NCI-H524 (cell line): Measurements from ENCODE around the gene LMCD1.

Experiments used
- DNase-seq, 2 experiments: peaks; one replicate each; lab custom pipeline; 2025; lab: John Stamatoyannopoulos, UW

Gene LMCD1

GRCh38 chr3:8536096-8537056, 34.8 kb downstream of the LMCD1 start:
- no peak for DNase-seq

- no peak for DNase-seq
Observed at GRCh38 chr3:8537440-8537839, 35.8 kb downstream of the LMCD1 start.

DNA sequence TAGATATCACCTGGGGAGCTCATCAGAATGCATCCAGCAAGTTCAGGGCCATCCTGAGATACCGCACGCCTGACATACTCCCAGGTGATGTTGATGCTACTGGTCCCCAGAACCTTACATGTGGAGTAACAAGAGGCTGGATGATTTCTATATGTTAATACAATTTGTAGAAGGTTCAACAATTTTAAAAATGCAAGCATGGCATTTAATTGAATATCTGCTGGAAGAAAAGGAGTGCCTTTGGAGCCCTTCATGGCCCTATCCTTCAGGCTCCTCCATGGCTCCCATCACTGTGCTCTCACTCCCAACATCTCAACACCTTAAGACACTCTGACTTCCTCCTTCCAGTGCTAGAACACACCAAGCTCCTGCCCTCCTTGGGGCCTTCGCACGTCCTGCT, 36.6 kb downstream of the LMCD1 start:
- no peak for DNase-seq

GRCh38 chr3:8538913-8539312, 37.3 kb downstream of the LMCD1 start:
- DNase-seq: no peak

DNA sequence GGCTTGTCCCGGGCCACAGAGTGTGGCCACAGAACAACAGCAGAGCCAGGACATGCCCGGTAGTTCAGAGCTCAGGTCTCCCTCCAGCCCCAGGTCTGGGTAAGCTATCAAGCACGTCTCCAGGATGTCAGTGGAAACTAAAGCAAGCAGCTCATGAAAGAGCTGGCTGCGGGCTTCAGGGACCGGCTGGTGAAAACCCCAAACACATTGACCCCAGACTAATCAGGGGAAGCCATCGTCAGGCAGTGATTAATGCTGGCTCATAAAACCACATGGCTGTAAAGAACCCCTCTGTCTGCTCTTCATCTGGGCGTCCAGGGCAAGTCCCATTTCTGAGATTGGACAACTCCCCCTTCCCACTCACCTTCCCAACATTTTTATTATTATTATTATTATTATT, 37.8 kb downstream of the LMCD1 start:
- no peak for DNase-seq

DNA sequence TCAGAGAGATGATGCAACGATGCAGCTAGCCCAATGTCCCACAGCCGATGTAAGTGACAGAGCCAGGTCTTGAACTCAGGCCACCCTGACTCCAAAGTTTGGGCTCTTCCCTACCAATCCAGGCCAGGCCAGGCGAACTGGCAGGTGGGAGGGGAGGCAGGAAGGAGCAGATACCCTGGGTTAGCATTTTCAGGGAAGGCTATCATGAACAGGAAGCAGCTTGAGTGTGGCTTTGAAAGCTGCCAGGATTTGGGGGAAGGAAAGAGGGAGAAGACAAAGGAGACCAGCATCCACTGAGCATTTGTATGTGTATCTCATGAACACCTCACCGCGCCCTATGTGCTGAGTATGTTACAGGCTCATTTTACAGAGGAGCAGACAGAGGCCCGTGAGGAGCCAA, 38.8 kb downstream of the LMCD1 start:
- no peak for DNase-seq

DNA sequence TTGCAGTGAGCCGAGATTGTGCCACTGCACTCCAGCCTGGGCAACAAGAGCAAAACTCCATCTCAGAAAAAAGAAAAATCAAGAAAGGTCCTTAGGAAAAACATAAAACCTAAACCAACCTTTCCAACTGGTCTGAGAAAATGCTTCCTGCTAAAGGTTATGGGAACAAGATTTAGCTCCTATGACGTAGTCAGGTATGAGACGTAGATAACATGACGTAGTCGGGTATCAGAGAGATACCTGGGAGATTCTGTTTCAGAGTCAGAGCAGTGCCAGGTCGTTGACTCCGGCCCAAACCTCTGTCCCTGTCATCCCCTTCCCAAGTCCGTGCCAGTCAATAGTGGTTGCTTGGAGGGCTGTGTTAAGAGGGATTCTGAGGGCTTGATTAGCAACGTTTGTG, 39.9 kb downstream of the LMCD1 start:
- no peak for DNase-seq

DNA sequence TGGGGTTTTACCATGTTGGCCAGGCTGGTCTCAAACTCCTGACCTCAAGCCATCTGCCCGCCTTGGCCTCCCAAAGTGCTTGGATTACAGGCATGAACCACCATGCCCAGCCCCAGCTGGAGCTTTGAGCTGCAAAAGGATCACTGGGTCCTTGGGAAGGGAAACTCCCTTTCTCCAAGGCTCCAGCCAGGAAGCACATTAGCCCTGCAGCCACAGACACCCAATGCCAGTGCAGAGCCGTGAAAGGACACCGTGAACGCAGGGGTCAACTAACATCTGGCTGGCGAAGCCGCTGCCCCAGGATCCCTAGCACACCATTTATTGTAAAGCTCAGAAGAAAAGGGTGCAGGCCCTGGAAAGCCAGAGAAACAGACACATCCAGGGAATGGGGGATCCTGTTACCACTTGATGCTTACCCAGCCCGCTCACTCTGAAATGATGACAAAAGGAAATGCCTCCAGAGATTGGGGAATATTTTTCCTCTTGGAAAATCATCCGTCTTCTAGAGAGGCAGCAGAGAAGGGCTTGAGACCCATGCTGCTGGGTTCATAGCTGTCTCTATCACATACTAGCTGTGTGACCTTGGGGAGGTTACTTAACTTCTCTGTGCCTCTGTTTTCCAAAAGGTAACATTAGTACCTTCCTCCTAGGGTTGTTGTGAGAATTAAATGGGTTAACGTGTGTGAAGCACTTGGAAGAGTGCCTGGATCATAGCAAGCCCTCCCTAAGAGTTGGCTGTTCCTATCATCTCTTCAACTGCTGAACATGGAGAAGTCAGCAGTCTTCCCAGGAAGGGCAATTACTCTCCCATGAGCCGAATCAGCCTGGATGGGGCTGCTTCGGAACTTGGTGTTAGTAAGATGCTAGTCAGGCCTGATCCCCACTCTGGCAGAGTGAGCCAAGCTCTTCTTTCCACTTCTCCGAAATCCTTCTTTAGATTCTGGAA, 40.8 kb downstream of the LMCD1 start:
- DNase-seq: no peak

GRCh38 chr3:8546609-8547008, 45.0 kb downstream of the LMCD1 start:
- DNase-seq: no peak

GRCh38 chr3:8548502-8549275, 47.1 kb downstream of the LMCD1 start:
- no peak for DNase-seq

DNA sequence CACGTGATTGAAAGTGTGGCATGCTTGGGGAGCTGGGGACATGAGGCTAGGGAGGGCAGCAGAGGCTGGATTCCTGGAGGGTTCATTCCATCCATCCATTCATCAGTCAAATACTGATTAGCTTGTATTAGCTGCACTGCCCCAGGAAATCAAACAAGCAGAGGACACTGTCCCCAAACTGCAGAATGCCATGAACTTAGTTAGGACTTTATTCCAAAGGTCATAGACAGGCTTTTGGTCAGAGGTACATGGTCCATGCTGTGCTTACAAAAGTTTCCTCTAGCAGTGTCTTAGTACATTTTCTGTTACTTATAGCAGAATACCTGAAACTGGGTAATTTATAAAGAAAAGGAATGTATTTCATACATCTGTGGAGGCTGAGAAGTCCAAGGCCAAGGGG, 47.7 kb downstream of the LMCD1 start:
- no peak for DNase-seq

DNA sequence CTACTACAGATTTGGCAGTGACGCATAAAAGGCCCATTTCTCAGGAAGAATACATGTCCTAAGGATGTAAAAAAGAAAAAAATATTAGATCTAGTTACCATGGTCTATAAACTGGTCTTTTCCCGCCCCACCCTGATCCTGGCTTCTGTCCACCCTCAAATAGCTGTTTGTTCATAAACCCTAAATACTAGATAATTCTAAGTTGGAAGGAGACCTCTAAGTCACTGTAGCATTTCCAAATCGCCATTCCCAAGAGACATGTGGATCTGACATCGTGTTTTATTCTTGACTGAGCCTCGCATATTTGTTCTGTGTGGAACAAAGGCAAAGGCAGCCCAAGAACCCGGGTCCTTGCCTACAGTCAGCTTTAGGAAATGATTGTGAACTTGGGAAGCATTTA, 49.0 kb downstream of the LMCD1 start:
- DNase-seq: no peak

GRCh38 chr3:8552223-8552762, 50.7 kb downstream of the LMCD1 start:
- DNase-seq: no peak

- no peak for DNase-seq
Observed at GRCh38 chr3:8553405-8553804, 51.8 kb downstream of the LMCD1 start.

GRCh38 chr3:8554696-8555095, 53.1 kb downstream of the LMCD1 start:
- DNase-seq: no peak

DNA sequence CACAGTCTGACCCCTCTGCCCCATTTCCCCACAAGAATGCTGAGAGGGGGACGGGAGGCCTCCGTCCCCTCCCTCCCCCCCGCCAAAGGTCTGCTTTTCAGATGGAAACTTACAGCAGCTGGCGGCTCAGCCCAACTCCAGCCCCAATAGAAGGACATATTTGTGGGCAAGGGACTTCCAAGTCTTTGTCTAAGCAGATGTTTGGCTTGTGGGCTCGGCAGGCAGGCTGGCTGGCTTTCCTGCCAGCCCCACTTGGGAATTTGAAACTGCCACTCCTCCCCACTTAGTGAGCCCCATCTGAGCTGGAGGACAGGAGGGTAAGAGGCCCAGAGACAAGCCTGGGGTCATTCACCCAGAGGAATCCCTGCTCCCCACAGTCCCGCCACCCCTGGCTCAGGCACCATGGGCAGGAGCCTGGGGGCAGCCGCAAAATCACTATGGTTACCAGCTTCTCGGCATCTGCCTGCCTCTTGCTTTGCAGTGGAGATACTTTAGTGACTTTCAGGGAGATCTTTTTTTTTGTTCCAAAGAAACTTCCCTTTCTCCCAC, 53.6 kb downstream of the LMCD1 start:
- DNase-seq: peak; percentile 76 to 93

DNA sequence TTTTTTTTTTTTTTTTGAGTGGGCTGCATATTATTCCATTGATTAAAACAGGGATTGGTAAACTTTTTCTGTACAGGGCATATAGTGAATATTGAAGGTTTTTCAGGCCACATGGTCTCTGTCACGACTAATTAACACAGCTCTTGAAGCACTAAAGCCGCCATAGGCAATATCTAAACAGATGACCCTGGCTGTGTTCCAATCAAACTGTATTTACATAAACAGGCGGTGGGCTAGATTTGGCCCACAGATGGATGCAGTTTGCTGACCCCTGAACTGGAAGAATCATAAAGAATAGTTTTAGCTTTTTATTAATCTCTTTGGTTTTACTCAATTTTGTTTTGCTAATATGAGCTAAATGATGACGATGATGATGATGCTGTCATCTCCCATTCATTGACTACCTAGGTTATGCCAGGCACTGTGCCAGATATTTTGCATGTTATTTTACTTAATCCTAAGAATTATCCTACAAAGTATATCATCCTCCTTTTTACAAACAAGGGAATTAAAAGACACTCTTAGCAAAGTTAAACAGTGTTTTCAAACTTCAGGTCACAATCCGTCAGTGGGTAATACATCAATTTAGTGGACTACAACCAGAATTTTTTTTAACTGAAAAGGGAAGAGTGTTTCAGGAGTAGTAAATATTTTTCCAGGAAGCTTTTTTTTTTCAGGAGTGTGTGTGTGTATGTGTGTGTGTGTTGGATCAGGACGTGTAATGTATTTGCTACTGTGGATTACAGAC, 54.3 kb downstream of the LMCD1 start:
- DNase-seq: peak; percentile 43 to 86

GRCh38 chr3:8556473-8556869, 54.8 kb downstream of the LMCD1 start:
- DNase-seq: peak; percentile 15 to 54

GRCh38 chr3:8557298-8557697, 55.7 kb downstream of the LMCD1 start:
- DNase-seq: no peak

DNA sequence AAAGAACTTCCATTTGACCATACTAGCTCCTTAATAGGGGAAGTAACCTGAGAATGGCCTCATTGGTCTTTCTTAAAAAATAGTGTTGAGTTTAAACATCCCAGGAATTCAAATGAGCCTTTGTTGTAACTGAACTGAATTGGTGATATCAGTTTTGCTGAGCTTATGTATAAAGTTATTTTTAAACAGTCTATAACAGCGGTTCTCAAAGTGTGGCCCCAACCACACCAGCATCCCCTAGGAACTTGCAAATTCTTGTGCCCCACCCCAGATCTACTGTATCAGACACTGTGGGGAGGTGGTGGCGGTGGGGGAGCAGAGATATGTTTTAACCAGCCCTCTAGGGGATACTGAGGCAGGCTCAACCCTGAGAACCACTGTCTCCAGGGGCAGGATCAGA, 57.0 kb downstream of the LMCD1 start:
- DNase-seq: no peak

GRCh38 chr3:8559351-8559750, 57.7 kb downstream of the LMCD1 start:
- DNase-seq: no peak
